ENCODE measurements around the gene LRPPRC.

Gene LRPPRC

GRCh38 chr2:43848214-43848613 lies 147.6 kb downstream of the LRPPRC start:
- Mint-ChIP-seq H3K27ac (no peak overlapping the region), H3K4me1 (peaks cover 0 to 6% of the 10 kb centered on the region in 2 donors), H3K36me3 (no peaks in the 10 kb centered on the region), H3K9me3 (no peaks in the 10 kb centered on the region), H3K4me3 (no peak overlapping the region), H3K27me3 (peaks cover 10 to 16% of the 10 kb centered on the region in 2 donors)
- DNase-seq (no peak), ATAC-seq (replicated peaks) (peak in 1 of 2 donors; percentile 60)

DNA sequence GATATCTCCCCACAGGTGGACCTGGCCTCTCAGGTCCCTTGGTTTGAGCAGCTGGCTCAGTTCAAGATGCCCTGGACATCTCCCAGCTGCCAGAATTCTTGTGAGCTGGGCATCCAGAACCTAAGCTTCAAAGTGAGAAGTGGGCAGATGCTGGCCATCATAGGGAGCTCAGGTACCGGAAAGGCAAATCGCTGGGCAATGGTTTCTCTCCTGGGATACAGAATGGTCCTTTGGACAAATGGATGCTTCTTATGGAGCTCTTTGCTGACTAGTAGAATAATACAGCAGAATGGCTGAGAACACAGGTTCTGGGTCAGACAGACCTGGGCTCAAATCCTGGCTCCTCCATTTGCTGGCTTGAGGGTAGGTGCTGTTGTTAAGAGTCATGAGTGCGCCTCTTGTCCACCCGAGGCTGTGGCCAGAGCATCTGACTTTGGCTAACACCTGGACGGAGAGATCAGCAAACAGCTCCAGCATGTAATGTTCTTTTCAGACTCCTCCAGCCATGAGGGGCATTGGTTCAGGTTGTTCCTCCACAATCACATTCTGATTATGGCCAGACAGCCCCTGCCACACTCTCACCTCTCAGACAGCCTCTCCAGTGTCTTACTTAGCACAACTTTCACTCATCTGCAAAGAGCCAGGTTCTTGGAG lies 149.5 kb downstream of the LRPPRC start:
- H3K4me1 Mint-ChIP-seq: peaks cover 0 to 6% of the 10 kb centered on the region in 2 donors
- no peak overlapping the region for H3K27ac Mint-ChIP-seq
- DNase-seq: no peak
- peaks cover 3 to 4% of the 10 kb centered on the region in 2 donors for H3K27me3 Mint-ChIP-seq
- no peaks in the 10 kb centered on the region for H3K36me3 Mint-ChIP-seq
- H3K4me3 Mint-ChIP-seq: no peak overlapping the region
- ATAC-seq (replicated peaks): no peak
- no peaks in the 10 kb centered on the region for H3K9me3 Mint-ChIP-seq

GRCh38 chr2:43845181-43845580 lies 150.6 kb downstream of the LRPPRC start:
- no peaks in the 10 kb centered on the region for H3K9me3 Mint-ChIP-seq

DNA sequence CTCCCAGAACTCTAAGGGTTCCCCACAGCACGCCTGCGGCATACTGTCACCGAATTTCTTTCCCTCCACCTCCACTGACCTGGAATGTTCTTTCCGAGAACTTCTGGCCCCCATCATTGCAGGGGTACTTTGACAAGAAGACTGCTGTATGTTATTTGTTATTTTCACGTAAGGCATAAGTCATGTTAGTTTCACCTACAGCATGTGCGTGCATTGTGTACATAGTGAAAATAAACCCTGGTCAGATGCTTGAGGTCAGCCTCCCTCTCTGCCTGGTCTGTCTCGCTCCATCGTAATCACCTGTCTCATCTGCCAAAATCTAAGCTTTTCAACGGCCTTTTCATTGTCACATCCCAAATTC lies 152.9 kb downstream of the LRPPRC start:
- Mint-ChIP-seq H3K27ac (no peak overlapping the region), H3K36me3 (no peaks in the 10 kb centered on the region), H3K4me3 (no peak overlapping the region), H3K4me1 (no peaks in the 10 kb centered on the region), H3K9me3 (no peaks in the 10 kb centered on the region), H3K27me3 (peaks cover 0 to 13% of the 10 kb centered on the region in 2 donors)
- ATAC-seq (replicated peaks): no peak
- DNase-seq: no peak

More at GRCh38 chr2:43845181-43845580, 150.6 kb downstream of the LRPPRC start:
- Mint-ChIP-seq H3K27me3 (peaks cover 0 to 6% of the 10 kb centered on the region in 2 donors), H3K36me3 (no peaks in the 10 kb centered on the region), H3K4me1 (peaks cover 0 to 6% of the 10 kb centered on the region in 2 donors), H3K27ac (no peak overlapping the region), H3K4me3 (no peak overlapping the region)
- DNase-seq (no peak), ATAC-seq (replicated peaks) (no peak)

DNA sequence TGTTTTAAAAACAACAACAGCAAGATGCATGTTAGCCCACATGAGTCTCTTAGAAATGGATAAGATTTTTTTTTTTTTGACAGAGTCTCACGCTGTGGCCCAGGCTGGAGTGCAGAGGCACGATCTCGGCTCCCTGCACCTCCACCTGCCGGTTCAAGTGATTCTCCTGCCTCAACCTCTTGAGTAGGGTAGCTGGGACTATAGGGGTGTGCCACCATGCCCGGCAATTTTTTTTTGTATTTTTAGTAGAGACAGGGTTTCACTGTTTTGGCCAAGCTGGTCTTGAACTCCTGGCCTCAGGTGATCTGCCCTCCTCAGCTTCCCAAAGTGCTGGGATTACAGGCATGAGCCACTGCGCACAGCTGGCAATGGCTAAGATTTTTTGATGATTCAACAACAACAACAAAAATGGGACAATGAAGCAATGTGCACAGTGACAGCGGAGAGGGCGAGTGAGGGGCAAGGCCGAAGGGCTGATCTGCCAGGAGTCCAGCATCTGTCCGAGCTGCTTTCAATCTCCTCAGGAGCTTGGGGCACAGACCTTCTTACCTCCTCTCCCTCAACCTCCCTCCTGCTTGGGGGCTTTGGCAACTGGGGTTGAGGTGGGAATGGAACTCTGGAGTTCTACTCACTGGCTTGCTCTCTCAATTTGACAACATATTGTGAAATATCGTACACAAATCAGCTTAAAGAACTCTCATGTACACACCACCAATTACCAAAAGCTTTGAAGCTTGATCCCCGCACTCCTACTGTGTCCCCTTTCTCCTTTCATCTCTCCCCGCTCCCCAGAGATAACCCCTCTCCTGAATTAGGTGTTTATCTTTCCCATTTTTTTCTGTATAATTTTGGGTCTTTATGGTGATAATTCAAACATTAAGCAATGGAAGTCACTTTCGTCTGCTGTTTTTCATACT lies 153.6 kb downstream of the LRPPRC start:
- Mint-ChIP-seq H3K36me3 (no peaks in the 10 kb centered on the region), H3K27me3 (peaks cover 0 to 13% of the 10 kb centered on the region in 2 donors), H3K9me3 (no peaks in the 10 kb centered on the region), H3K4me1 (no peaks in the 10 kb centered on the region), H3K27ac (no peak overlapping the region), H3K4me3 (no peak overlapping the region)
- no peak for ATAC-seq (replicated peaks)
- no peak for DNase-seq

DNA sequence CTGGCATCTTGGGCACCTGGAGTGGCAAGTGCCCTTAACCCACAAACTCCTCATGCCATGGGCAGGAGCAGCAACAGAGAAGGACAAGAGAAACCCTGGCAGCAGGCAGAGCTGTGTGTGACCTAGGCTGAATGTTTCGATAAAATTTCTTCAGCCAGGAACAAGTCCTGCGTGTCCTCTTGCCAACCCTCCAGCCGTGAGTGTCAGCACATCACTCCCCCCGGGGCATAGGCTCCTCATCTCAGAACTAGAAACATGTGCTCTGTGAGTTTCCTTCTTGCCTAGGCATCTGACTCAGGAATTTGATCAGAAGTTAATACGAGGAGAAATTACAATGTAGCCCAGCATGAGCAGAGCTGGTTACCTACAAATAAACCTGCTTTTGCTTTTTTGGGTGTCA lies 154.8 kb downstream of the LRPPRC start:
- H3K36me3 Mint-ChIP-seq: no peaks in the 10 kb centered on the region
- no peaks in the 10 kb centered on the region for H3K9me3 Mint-ChIP-seq
- peaks cover 0 to 13% of the 10 kb centered on the region in 2 donors for H3K27me3 Mint-ChIP-seq
- no peak for ATAC-seq (replicated peaks)
- no peak overlapping the region for H3K4me3 Mint-ChIP-seq
- H3K4me1 Mint-ChIP-seq: no peaks in the 10 kb centered on the region
- no peak for DNase-seq
- H3K27ac Mint-ChIP-seq: no peak overlapping the region

DNA sequence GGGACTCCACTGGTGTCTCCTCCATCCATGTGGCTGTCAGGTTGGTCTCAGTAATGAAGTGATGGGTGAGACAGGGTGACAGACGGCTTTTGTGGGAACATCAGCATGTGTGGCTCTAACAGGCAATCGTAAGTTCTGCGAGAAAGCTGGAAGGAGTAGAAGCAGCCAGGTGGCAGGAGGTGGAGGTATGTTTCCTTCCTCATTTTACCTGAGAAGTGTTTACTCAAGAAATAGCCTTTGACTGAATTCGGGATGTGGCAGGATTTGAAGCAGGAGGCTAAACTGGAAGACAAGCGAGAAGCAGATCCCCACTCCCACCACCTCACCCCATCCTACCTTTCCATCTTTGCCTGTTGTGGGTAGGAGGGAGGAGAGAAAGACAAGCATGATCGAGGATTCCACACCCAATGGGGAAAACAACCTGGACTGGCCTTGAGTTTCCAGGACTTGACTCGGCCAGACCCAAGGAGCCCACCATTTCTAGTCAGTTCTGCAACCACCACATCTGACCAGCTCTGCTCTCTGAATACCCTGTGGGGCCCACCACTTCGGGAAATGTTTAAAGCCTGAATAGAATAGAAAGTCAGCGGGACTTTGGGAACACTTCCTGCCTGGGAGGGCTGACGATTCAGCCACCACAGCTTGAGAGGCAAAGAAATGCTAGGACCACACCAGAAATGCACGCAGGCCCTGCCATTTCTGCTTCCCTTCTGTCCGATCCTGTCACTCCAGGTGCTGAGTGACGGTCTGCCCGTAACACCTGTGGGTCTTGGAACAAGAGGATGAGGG lies 155.8 kb downstream of the LRPPRC start:
- H3K27ac Mint-ChIP-seq: no peak overlapping the region

GRCh38 chr2:43838560-43839267 lies 157.1 kb downstream of the LRPPRC start, which contains the start of the genes ABCG5 and ABCG8:
TSS of gene ABCG5 (minus strand) at chr2:43838839. CDS start at chr2:43838679, 160 bp downstream.
TSS of gene ABCG8 (plus strand) at chr2:43838971. CDS start at chr2:43839054, 83 bp downstream.
- Mint-ChIP-seq H3K9me3 (no peaks in the 10 kb centered on the region), H3K4me1 (no peaks in the 10 kb centered on the region), H3K36me3 (no peaks in the 10 kb centered on the region), H3K4me3 (no peak within 1 kb of the TSS), H3K27ac (no peak within 1 kb of the TSS), H3K27me3 (peaks cover 0 to 15% of the 10 kb centered on the region in 2 donors)
- DNase-seq (no peak), ATAC-seq (replicated peaks) (no peak)

More for the DNA sequence above, 155.8 kb downstream of the LRPPRC start:
- no peak for DNase-seq
- Mint-ChIP-seq H3K4me1 (no peaks in the 10 kb centered on the region), H3K36me3 (no peaks in the 10 kb centered on the region), H3K4me3 (no peak overlapping the region), H3K27me3 (peaks cover 0 to 13% of the 10 kb centered on the region in 2 donors), H3K9me3 (no peaks in the 10 kb centered on the region)
- ATAC-seq (replicated peaks): no peak

DNA sequence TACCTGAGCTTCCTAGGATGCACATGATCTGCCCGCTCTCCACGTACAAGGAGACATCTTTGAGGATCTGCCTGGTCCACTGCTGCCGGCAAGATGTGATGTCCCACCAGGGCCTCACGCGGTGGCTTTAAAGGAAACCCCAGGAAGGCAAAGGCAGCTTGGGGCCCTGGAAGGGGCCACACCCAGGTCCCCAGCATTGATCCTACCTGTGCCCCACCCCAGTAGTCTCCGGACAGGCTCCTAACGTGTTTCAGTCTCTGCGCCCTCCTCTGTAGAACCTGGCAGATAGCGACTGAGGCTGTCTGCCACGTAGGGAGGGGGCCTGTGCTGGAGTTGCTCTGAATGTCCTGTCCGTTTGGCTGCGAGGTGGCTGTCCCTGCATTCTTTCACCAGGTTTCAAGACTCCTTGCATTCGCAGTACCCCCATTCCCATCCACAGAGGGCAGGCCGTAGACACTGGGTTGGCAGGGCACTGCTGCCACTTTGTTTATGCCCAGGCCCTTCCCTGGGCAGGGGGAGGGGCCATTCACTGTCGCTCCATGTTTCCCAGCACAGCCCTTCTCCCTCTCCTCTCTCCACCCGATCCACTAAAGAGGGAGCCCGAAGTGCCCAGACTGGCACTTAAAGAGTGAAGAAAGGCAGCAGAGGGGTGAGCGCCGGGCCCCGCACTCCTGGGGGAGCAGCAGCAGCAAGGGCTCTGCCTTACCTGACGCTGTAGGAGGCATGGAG lies 157.8 kb downstream of the LRPPRC start:
- ATAC-seq (replicated peaks) (no peak), DNase-seq (no peak)
- H3K4me3 Mint-ChIP-seq: no peak overlapping the region
- no peaks in the 10 kb centered on the region for H3K4me1 Mint-ChIP-seq
- H3K36me3 Mint-ChIP-seq: no peaks in the 10 kb centered on the region
- H3K27ac Mint-ChIP-seq: no peak overlapping the region
- no peaks in the 10 kb centered on the region for H3K9me3 Mint-ChIP-seq
- H3K27me3 Mint-ChIP-seq: peaks cover 0 to 19% of the 10 kb centered on the region in 2 donors

- no peaks in the 10 kb centered on the region for H3K36me3 Mint-ChIP-seq
- no peak overlapping the region for H3K27ac Mint-ChIP-seq
- ATAC-seq (replicated peaks) (no peak), DNase-seq (no peak)
- no peak overlapping the region for H3K4me3 Mint-ChIP-seq
- H3K9me3 Mint-ChIP-seq: no peaks in the 10 kb centered on the region
- peaks cover 0 to 24% of the 10 kb centered on the region in 2 donors for H3K27me3 Mint-ChIP-seq
- H3K4me1 Mint-ChIP-seq: no peaks in the 10 kb centered on the region
Observed at GRCh38 chr2:43837033-43837432, 158.8 kb downstream of the LRPPRC start.
